ENCODE data around the gene CCDC50.

DNA sequence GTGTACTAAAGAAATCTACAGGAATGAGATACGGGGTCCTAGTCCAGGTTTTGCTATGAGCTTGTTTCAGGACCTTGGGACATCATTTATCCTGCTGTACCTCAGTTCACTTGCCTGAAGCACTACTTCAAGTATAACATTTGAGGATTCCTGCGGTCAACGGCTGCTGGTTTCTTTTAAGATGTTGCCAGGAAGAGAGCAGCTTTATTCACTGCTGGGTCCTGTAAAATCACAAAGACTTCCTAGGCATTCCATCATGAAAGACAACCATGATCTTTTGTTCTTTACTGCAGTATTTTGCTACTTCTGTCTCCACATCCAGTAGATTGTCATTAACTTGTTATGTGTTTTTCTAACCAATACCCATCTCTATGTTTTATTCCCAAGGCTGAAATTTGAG, 70.7 kb downstream of the CCDC50 start:
- TF ChIP-seq, protein P1, sequence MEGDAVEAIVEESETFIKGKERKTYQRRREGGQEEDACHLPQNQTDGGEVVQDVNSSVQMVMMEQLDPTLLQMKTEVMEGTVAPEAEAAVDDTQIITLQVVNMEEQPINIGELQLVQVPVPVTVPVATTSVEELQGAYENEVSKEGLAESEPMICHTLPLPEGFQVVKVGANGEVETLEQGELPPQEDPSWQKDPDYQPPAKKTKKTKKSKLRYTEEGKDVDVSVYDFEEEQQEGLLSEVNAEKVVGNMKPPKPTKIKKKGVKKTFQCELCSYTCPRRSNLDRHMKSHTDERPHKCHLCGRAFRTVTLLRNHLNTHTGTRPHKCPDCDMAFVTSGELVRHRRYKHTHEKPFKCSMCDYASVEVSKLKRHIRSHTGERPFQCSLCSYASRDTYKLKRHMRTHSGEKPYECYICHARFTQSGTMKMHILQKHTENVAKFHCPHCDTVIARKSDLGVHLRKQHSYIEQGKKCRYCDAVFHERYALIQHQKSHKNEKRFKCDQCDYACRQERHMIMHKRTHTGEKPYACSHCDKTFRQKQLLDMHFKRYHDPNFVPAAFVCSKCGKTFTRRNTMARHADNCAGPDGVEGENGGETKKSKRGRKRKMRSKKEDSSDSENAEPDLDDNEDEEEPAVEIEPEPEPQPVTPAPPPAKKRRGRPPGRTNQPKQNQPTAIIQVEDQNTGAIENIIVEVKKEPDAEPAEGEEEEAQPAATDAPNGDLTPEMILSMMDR (conservative IDR thresholded peaks at IDR 0.05; ENCODE audit: low read depth, low read length) = no peak
- TF ChIP-seq EZH2 (IDR thresholded peaks at IDR 0.05; ENCODE audit: borderline replicate concordance, low read depth, low read length, poor library complexity, severe bottlenecking) = no peak
